ENCODE results near the gene RPL6.

- TF ChIP-seq CTCF (IDR thresholded peaks at IDR 0.05) (no peak), POLR2A (IDR thresholded peaks at IDR 0.05) (no peak), POLR2AphosphoS5 (IDR thresholded peaks at IDR 0.05) (no peak)
Measured at GRCh38 chr12:112450725-112451124, 41.3 kb upstream of the RPL6 start.
